ENCODE data around the gene DYRK3.
A peak's percentile ranks its signal among the peaks of the same experiment; 100 is the strongest.

The DYRK3 gene

DNA sequence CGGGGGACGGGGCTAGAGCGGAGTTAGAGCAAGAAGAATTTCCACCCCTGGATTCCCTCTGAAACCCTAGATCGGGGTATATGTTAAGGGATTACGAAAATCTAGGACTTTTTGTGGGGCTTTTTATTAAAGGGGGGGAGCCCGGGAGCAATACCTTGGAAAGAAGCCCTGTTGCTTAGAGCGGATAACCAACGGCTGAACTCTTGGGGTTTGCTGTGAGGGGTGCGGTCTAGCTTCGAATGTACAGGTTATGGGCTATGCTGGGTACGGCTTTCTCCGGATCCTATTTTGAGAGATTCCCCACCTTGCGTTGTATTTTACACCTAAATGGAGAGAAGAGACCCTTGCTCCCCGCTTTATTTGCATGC lies 626 bp downstream of the DYRK3 start:
- no peaks in the 10 kb centered on the region for H3K9me3 ChIP-seq (ENCODE audit: control insufficient read depth, insufficient read depth, low read depth, low read length)
- ChIA-PET POLR2A (interaction anchor here (0.6 to 2.4 kb wide), 6 partner anchors 12 to 1232 kb away, joined by 3 to 19 read pairs (median 6); partner anchors contain the start of gene EIF2D), CTCF (interaction anchor here (0.8 to 12.7 kb wide), 8 partner anchors 23 to 346 kb away, joined by 3 to 380 read pairs (median 8); partner anchors contain the start of gene EIF2D)
- H3K36me3 ChIP-seq (ENCODE audit: control insufficient read depth in 2 of 2, insufficient read depth in 1 of 2, low read length in 2 of 2), result peaks cover 8 to 18% of the 10 kb centered on the region in 2 experiments; a peak in 2 of 3 replicates
- H3K27ac ChIP-seq (ENCODE audit: extremely low read depth, low read depth, low read length), result no peak overlapping the region; the same call in 1 of the 2 replicates
- 0 out of 2 replicates have a peak, but pooled peaks have one; percentile 18 for TF ChIP-seq ZNF335 (tag by site-specific recombination; conservative IDR thresholded peaks at IDR 0.05)
- TF ChIP-seq ZNF692 (tag by site-specific recombination; IDR thresholded peaks at IDR 0.05), result no peak
- TF ChIP-seq, protein P1, sequence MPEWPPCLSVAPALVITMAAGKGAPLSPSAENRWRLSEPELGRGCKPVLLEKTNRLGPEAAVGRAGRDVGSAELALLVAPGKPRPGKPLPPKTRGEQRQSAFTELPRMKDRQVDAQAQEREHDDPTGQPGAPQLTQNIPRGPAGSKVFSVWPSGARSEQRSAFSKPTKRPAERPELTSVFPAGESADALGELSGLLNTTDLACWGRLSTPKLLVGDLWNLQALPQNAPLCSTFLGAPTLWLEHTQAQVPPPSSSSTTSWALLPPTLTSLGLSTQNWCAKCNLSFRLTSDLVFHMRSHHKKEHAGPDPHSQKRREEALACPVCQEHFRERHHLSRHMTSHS (tag by site-specific recombination; IDR thresholded peaks at IDR 0.05), result no peak
- H3K4me3 ChIP-seq (ENCODE audit: low read depth, low read length), result peak overlapping the region; percentile 88
- peaks cover 11% of the 10 kb centered on the region for H3K4me1 ChIP-seq (ENCODE audit: control insufficient read depth, insufficient read depth, low read length)

GRCh38 chr1:206636671-206637070 lies 1.3 kb downstream of the DYRK3 start:
- no peak for TF ChIP-seq HOXC10 (CRISPR knock-in tag; IDR thresholded peaks at IDR 0.05)
- no peak for TF ChIP-seq ZNF510 (tag by site-specific recombination; IDR thresholded peaks at IDR 0.05; ENCODE audit: insufficient replicate concordance)
- no peak for TF ChIP-seq FEZF1 (tag by site-specific recombination; IDR thresholded peaks at IDR 0.05)
- TF ChIP-seq ZNF677 (tag by site-specific recombination; IDR thresholded peaks at IDR 0.05), result no peak
- TF ChIP-seq ZNF433 (tag by site-specific recombination; IDR thresholded peaks at IDR 0.05; ENCODE audit: low read depth), result no peak
- TF ChIP-seq ZFP3 (tag by site-specific recombination; IDR thresholded peaks at IDR 0.05; ENCODE audit: low read depth), result no peak
- peak; percentile 39; the same call in 1 of the 2 replicates for TF ChIP-seq ZNF335 (tag by site-specific recombination; conservative IDR thresholded peaks at IDR 0.05)
- no peak for TF ChIP-seq ZNF776 (tag by site-specific recombination; IDR thresholded peaks at IDR 0.05; ENCODE audit: borderline replicate concordance)
- no peak for TF ChIP-seq BCL11B (tag by site-specific recombination; IDR thresholded peaks at IDR 0.05; ENCODE audit: low read depth)
- no peak for TF ChIP-seq ZNF248 (tag by site-specific recombination; IDR thresholded peaks at IDR 0.05)
- TF ChIP-seq ZNF266 (tag by site-specific recombination; IDR thresholded peaks at IDR 0.05; ENCODE audit: low read depth), result no peak
- TF ChIP-seq, protein P2, sequence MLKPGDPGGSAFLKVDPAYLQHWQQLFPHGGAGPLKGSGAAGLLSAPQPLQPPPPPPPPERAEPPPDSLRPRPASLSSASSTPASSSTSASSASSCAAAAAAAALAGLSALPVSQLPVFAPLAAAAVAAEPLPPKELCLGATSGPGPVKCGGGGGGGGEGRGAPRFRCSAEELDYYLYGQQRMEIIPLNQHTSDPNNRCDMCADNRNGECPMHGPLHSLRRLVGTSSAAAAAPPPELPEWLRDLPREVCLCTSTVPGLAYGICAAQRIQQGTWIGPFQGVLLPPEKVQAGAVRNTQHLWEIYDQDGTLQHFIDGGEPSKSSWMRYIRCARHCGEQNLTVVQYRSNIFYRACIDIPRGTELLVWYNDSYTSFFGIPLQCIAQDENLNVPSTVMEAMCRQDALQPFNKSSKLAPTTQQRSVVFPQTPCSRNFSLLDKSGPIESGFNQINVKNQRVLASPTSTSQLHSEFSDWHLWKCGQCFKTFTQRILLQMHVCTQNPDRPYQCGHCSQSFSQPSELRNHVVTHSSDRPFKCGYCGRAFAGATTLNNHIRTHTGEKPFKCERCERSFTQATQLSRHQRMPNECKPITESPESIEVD (tag by site-specific recombination; IDR thresholded peaks at IDR 0.05), result no peak
- TF ChIP-seq ZBTB20 (tag by site-specific recombination; IDR thresholded peaks at IDR 0.05), result peak; percentile 10; the same call in 1 of the 2 replicates
- ChIA-PET POLR2A (interaction anchor here (0.7 to 2.4 kb wide), 2 partner anchors 27 to 48 kb away, joined by 3 to 7 read pairs; no protein-coding TSS in a partner anchor), CTCF (interaction anchor here (0.9 to 3.1 kb wide), 5 partner anchors 21 to 346 kb away, joined by 3 to 15 read pairs (median 5); no protein-coding TSS in a partner anchor)
- H3K27ac ChIP-seq (ENCODE audit: extremely low read depth, low read depth, low read length), result no peak overlapping the region
- no peaks in the 10 kb centered on the region for H3K9me3 ChIP-seq (ENCODE audit: control insufficient read depth, insufficient read depth, low read depth, low read length)
- H3K36me3 ChIP-seq (ENCODE audit: control insufficient read depth in 2 of 2, insufficient read depth in 1 of 2, low read length in 2 of 2), result peaks cover 8 to 19% of the 10 kb centered on the region in 2 experiments; a peak in 2 of 3 replicates
- H3K4me1 ChIP-seq (ENCODE audit: control insufficient read depth, insufficient read depth, low read length), result peaks cover 11% of the 10 kb centered on the region
- H3K4me3 ChIP-seq (ENCODE audit: low read depth, low read length), result no peak overlapping the region

DNA sequence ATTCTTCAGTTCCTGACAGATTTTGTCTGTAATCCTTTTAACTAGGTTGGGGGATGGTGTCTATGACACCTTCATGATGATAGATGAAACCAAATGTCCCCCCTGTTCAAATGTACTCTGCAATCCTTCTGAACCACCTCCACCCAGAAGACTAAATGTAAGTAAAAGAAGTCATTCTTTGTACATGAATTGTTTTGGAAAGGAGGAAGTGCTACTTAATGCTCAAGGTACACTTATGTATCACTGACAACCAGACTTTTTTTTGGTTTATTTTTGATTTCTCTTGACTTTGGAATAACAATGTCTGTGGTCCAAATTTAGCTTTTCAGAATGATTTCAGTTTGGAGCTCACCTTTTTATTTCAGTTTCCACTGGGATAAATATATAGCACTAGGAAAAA lies 2.3 kb downstream of the DYRK3 start:
- ChIA-PET POLR2A (interaction anchor here (0.5 to 0.7 kb wide), 2 partner anchors 11 to 47 kb away, joined by 3 read pairs; no protein-coding TSS in a partner anchor), CTCF (interaction anchor here (1.1 to 2.5 kb wide), 3 partner anchors 27 to 158 kb away, joined by 3 to 14 read pairs (median 4); no protein-coding TSS in a partner anchor)
- H3K4me1 ChIP-seq (ENCODE audit: control insufficient read depth, insufficient read depth, low read length), result peaks cover 11% of the 10 kb centered on the region
- no peaks in the 10 kb centered on the region for H3K9me3 ChIP-seq (ENCODE audit: control insufficient read depth, insufficient read depth, low read depth, low read length)
- H3K27ac ChIP-seq (ENCODE audit: extremely low read depth, low read depth, low read length), result no peak overlapping the region
- H3K36me3 ChIP-seq (ENCODE audit: control insufficient read depth in 2 of 2, insufficient read depth in 1 of 2, low read length in 2 of 2), result peaks cover 8 to 19% of the 10 kb centered on the region in 2 experiments; a peak in 2 of 3 replicates
- H3K4me3 ChIP-seq (ENCODE audit: low read depth, low read length), result no peak overlapping the region
- TF ChIP-seq ZNF701 (tag by site-specific recombination; IDR thresholded peaks at IDR 0.05) (no peak), GLIS2 (tag by site-specific recombination; IDR thresholded peaks at IDR 0.05) (no peak), ZSCAN30 (tag by site-specific recombination; IDR thresholded peaks at IDR 0.05) (no peak), ZNF791 (tag by site-specific recombination; IDR thresholded peaks at IDR 0.05) (no peak), ZNF529 (tag by site-specific recombination; IDR thresholded peaks at IDR 0.05; ENCODE audit: insufficient replicate concordance) (no peak), ZNF837 (tag by site-specific recombination; IDR thresholded peaks at IDR 0.05) (no peak), ZNF138 (tag by site-specific recombination; IDR thresholded peaks at IDR 0.05; ENCODE audit: borderline replicate concordance) (no peak), ZNF654 (tag by site-specific recombination; IDR thresholded peaks at IDR 0.05; ENCODE audit: low read depth) (no peak), ZNF830 (tag by site-specific recombination; IDR thresholded peaks at IDR 0.05; ENCODE audit: low read depth) (no peak), ZNF473 (tag by site-specific recombination; IDR thresholded peaks at IDR 0.05) (no peak), ZNF223 (tag by site-specific recombination; IDR thresholded peaks at IDR 0.05) (no peak)
- TF ChIP-seq, protein P3, sequence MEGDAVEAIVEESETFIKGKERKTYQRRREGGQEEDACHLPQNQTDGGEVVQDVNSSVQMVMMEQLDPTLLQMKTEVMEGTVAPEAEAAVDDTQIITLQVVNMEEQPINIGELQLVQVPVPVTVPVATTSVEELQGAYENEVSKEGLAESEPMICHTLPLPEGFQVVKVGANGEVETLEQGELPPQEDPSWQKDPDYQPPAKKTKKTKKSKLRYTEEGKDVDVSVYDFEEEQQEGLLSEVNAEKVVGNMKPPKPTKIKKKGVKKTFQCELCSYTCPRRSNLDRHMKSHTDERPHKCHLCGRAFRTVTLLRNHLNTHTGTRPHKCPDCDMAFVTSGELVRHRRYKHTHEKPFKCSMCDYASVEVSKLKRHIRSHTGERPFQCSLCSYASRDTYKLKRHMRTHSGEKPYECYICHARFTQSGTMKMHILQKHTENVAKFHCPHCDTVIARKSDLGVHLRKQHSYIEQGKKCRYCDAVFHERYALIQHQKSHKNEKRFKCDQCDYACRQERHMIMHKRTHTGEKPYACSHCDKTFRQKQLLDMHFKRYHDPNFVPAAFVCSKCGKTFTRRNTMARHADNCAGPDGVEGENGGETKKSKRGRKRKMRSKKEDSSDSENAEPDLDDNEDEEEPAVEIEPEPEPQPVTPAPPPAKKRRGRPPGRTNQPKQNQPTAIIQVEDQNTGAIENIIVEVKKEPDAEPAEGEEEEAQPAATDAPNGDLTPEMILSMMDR (tag by site-specific recombination; IDR thresholded peaks at IDR 0.05), result no peak
